Glomerular visceral epithelial cell (primary cell): ENCODE data around the gene PRCP.
"Not testable (repeated sequence)": the region's sequence is repeated elsewhere in the genome, so short reads cannot be mapped to it uniquely, and the experiment has no call there.

ENCODE experiments used
- DNase-seq: peaks from one replicate; pipeline ENCODE4 v3.0.0-alpha.2; 2016; ENCODE audit errors: extremely low spot score

Gene PRCP

GRCh38 chr11:82871646-82872045 is 28.6 kb downstream of the PRCP start:
- DNase-seq: no peak

DNA sequence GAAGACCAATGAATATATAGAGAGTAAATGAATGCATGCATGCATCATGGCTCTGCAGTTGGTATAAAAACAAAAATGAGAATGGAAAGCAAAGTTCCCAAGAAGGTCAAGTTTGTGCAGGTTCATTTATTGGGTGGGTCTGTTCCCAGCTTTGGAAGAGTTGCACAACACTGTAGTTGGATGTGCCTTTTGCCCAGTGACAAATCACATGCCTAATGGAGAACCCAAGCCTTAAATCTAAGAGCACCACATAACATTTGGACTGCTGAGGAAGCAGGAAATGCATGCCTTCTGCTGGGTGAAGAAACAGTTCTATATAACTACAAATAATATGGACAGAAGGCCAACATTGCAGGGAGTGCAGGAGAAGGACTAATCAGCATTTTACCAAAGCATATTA is 30.6 kb downstream of the PRCP start:
- DNase-seq: no peak

DNA sequence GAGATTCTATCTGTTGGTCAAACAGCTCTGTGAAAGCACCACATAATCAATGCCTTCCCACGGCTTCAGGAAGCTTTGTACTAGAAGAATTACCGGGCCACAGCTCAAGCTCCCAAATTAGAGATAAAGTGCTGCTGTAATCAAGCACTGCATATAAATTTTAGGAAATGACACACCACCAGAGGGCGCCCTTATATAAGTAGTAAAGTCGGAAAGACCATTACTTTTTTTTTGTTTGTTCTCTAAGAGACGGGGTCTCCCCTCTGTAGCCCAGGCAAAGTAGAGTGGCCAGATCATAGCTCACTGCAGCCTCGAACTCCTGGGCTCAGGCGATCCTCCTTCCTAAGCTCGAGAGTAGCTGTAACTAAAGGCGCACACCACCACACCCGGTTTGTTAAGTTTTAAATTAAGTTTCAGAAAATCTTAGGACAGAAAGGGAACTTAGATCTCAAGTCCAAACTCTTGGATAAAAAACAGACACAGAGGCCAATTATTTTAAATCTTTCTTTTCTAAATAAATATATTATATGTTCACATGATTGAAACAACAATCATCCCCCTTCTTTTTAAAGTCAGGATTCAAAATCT is 32.6 kb downstream of the PRCP start:
- peak; percentile 74 for DNase-seq

DNA sequence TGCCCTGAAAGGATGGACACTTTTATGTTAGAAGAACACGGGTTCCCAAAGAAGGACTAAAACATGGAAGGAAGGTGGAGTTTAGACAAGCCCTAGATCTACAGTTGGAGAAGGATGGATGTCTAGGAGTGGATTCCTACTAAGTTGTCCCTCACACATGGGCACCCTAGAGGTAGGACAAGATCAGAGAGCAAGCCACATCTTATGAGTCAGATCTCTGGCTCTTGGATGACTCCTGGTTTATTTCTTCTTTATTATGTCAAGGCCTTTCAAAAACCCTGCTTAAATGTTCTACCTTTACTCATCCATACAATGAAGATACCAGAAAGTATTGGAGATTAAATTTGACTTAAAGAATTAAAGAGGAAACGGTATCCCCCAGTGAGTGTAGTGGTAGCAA is 34.4 kb downstream of the PRCP start:
- no peak for DNase-seq

- peak; percentile 53 for DNase-seq
Observed at GRCh38 chr11:82864268-82864667, 36.0 kb downstream of the PRCP start.

GRCh38 chr11:82863209-82863608 is 37.0 kb downstream of the PRCP start:
- DNase-seq: no peak

- DNase-seq: no peak
Observed at GRCh38 chr11:82862379-82862778, 37.9 kb downstream of the PRCP start.

DNA sequence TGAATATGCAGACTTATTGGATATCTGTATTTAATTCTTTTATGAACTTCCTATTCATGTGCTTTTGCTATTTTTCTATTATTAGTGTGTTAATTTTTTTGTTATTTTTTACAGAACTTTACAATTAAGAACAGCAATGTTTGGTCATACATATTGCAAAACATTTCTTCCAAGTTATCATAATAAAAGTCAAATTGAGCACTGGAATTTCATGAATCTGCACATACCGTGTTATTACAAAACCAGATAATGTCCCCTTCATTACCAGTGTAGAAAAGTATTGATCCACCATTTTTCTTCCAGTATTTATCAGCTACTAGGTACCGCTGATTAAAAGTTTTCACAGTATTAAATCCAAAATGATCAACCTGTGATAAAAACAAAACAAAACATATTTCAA is 40.5 kb downstream of the PRCP start:
- no peak for DNase-seq

DNA sequence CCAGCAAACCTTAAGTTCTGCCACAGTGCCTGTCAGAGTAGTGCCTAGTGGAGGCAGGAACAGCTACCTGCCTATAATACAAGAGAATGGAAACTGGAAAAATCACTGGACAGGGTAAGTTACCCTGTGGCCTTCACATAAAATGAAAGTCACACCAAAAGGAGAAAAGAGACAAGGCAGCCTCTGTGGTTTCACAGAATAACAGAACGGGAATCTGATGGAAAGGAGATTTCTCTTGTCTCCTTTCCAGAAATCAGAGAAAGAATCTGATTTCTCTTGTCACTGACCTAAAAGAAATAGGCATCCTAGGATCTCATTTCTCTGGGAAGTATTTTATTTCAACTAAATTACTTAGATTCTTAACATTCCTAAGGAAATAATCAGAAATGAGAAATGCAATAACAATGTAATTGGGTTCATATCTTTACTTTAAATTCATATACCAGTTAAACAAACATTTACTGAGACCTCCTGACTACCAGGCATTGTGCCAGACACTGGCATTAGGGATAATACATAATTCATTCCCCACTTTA is 41.6 kb downstream of the PRCP start:
- peak; percentile 70 for DNase-seq

- DNase-seq: no peak
Observed at GRCh38 chr11:82858133-82858532, 42.1 kb downstream of the PRCP start.

DNA sequence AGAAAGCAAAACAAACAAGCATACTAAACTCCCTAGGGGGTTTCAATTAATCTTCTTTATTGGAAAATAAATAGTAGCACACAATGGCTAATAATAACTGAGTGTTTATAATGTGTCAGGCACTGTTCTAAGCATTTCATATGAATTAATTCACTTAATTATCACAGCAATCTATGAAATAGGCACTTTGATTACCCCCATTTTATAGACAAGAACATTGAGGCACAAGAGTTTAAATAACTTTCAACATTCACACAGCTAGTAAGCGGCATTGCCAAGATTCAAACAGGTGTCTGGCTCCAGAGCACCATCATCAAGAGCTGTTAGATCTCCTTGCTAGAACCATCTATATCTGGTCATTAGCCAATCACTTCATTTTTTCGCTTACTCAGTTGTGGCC is 43.1 kb downstream of the PRCP start:
- no peak for DNase-seq

- no peak for DNase-seq
Observed at GRCh38 chr11:82855616-82856015, 44.6 kb downstream of the PRCP start.

GRCh38 chr11:82854916-82855315 is 45.3 kb downstream of the PRCP start:
- not testable (repeated sequence) for DNase-seq

- no peak for DNase-seq
Observed at GRCh38 chr11:82854242-82854641, 46.0 kb downstream of the PRCP start.

GRCh38 chr11:82848829-82849228 is 51.4 kb downstream of the PRCP start:
- no peak for DNase-seq

DNA sequence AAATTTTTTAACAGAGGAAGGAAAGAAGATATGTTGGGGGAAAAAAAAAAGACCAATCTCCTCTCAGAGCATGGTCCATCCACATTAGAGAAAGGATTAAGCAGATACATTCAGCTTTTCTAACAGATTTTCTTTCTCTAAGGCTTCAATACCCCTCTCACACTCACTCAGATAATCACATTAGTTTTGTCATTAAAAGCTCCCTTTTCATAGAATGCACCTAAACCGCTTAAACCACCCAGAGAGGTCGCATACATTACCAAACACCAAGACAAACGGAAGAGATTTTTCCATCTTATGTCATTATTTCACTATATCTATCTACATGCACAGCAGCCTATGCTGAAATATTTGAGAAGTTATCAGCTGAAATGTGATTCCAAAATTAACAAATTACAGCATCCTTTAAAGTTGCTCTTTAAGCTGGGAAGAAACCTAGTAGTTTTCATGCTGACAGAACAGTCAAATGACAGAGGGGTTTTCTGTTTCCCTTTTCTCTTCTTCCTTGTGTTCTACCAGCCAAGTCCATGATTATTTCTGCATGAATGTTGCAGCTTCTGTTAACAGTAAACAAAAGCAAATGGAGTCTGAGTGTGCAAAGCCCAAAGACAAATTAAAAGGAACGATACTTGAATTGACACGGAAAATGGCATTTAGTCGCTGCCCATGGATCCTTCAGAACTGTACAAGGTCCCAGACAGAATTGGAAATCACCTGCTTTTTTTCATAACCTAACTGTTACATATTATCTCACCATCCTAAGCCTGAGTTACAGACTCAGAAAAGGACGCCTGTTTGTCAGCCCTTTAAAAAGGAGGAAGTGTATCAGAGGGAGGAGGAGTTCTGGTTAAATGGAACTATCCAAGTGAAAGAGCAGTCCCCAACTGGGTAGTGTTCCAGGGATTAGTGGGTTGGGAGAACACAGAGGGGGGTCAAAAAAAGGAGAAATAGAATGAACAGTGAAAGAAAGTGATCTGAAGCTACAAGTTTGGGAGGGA is 54.6 kb downstream of the PRCP start:
- no peak for DNase-seq

DNA sequence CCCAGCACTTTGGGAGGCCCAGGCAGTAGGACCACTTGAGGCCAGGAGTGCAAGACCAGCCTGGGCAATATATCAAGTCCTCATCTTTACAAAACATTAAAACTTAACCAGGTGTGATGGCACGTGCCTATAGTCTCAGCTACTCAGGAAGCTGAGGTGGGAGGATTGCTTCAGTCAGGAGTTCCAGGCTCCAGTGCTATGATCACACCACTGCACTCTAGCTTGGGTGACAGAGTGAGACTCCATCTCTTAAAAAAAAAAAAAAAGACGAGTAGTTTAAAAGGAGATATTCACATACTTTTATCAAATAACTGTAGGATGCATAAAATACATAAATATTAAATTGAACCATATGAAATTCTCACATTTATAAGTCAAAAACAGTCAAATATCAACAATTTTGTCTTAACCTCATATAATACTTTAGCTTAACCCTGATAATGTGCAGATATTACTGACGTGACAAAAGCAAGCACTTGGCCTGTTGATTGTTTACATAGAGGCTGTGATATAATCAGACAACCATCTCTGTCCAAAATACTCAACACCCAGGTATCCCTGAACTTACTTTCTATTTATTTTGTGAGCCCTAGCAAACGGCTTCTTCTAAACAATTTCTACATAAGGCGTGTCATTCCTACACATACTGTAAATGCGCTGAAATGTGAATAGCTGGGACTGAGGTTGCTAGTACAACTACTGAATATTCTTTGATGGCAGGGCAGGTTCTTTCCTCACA is 57.0 kb downstream of the PRCP start:
- no peak for DNase-seq

DNA sequence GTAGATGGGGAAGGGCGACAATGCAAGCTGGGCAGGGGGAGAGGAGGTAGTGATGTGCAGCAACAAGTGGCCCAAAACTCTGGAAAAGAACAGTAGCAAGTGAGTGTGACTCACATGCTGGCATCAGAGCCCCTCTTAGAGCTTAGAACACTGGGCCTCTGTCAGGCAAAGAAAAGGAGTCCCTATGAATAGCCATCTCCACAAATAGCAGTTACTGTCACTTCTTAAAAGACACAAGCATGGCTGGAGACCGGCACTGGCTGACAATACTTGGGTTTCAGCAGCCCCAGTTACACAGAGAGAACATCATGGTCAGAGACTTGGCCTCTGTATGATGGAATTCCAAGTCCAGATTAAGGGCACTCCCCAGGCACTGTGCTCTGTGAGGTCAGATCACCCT is 58.2 kb downstream of the PRCP start:
- no peak for DNase-seq

DNA sequence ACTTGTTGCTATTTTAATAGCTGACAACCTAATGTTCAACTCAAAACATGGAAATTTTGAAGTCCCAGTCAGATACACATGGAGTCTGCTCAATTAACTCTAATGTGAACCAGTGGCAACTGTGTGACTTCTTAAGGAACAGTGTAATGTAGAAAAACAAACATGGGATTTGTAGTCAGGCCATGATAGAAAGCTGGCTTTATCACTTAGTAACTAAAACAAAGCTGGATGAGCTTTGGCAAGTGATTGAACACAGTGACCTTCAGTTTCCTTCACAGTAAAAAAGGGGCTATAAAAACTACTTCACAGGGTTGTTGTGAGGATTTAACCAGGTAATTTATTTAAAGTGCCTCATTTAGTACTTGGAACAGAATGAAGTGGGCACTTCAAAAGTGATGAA is 62.6 kb downstream of the PRCP start:
- no peak for DNase-seq

DNA sequence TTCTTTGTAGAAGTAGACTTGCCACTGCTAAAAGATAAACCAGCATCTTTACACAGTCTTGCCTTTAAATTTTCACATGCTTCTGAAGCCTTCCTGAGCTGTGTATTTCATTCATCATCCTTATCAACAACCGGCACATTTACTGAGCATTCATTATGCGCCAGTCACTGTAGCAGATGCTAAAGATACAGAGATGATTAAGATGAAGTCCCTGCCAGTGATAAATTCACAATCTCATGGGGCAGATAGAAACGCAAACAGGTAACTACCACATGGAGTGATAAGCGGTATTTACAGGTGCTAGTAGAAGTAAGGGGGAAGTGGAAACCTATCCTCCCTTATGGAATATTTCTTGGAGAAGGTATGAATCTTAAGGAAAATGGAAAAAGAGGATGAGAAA is 67.2 kb downstream of the PRCP start:
- no peak for DNase-seq

- no peak for DNase-seq
Observed at GRCh38 chr11:82831364-82831763, 68.9 kb downstream of the PRCP start.

DNA sequence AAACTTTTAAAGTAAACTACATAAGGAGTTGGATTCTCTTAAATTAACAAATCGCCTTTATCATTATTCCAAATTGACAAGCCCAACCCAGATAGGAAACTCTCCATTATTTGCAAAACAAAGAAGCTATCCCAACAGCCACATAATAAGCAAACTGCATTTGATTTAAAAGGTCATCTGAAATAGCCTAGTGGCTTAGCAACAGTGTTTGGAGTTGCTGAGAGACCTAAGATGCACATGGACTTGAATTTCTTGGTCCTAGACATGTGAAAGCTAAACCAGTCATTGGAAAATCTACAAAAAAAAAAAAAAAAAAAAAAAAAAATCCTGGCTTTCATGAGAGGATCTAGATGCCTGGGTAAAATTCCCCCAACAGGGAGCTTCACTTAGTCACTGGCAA is 69.5 kb downstream of the PRCP start:
- DNase-seq: no peak
